CD4-positive, alpha-beta T cell (primary cell): ENCODE measurements around the gene TRMT112. TPM values are rescaled to one million over a fixed set of nuclear protein-coding genes. Genes with fewer than 3 reads are reported as not detected.

Source experiments
- ATAC-seq: fragments of 200-7000 bp; cut with Tn5 transposase; one replicate; pipeline ENCODE4 v1.10.0; 2022; ENCODE audit warnings: mild to moderate bottlenecking; ENCODE audit not compliant: poor library complexity
- CTCF ChIA-PET: fragments of 350-600 bp; sonication (Branson Sonifier 250); formaldehyde crosslinking; loops from one replicate; lab custom pipeline; 2021; ENCODE audit warnings: antibody characterized with exemption, inconsistent platforms; lab: Charles Lee
- POLR2A ChIA-PET: fragments of 350-600 bp; sonication (Branson Sonifier 250); formaldehyde crosslinking; loops from one replicate; lab custom pipeline; 2021; ENCODE audit warnings: antibody characterized with exemption, inconsistent platforms; lab: Charles Lee
- DNase-seq, 14 experiments: peaks; one replicate each; pipeline ENCODE4 v3.0.0-alpha.2; 2013 to 2020; ENCODE audit warnings: mixed read lengths in 2 of 14
- H3K27ac ChIP-seq, 2 donors: one replicate each; pipeline versions ENCODE4 v1.5.1 to v1.7.0; 2013; ENCODE audit warnings: low read length in 2 of 2, low read depth in 1 of 2, mild to moderate bottlenecking in 1 of 2
- H3K27me3 ChIP-seq, 2 experiments: 1 replicate in 1 of 2; 2 replicates in 1 of 2; pipeline versions ENCODE4 v1.6.1 to v1.7.0; 2013; ENCODE audit warnings: low read length in 2 of 2, control low read depth in 1 of 2, mild to moderate bottlenecking in 1 of 2, moderate library complexity in 1 of 2; ENCODE audit not compliant: insufficient read depth in 2 of 2, control insufficient read depth in 1 of 2
- H3K36me3 ChIP-seq: one replicate; pipeline ENCODE4 v1.6.1; 2013; ENCODE audit warnings: low read length, control low read depth; ENCODE audit not compliant: insufficient read depth
- H3K4me1 ChIP-seq: one replicate; pipeline ENCODE4 v1.6.1; 2013; ENCODE audit warnings: low read length, control low read depth; ENCODE audit not compliant: insufficient read depth
- H3K4me3 ChIP-seq: one replicate; pipeline ENCODE4 v1.5.1; 2013; ENCODE audit warnings: mild to moderate bottlenecking, low read length, moderate library complexity
- H3K9me3 ChIP-seq, 2 experiments: 1 replicate in 1 of 2; 2 replicates in 1 of 2; pipeline versions ENCODE4 v1.6.1 to v1.7.0; 2013; ENCODE audit warnings: low read length in 2 of 2, mild to moderate bottlenecking in 2 of 2, control low read depth in 1 of 2, moderate library complexity in 1 of 2; ENCODE audit not compliant: control insufficient read depth in 1 of 2, insufficient read depth in 1 of 2
- H3K27ac Mint-ChIP-seq: one replicate; pipeline ENCODE4 v1.8.0; 2020; ENCODE audit warnings: mixed read lengths
- H3K27me3 Mint-ChIP-seq: one replicate; pipeline ENCODE4 v1.8.0; 2021; ENCODE audit warnings: mixed read lengths
- H3K36me3 Mint-ChIP-seq: one replicate; pipeline ENCODE4 v1.8.0; 2021; ENCODE audit warnings: low read depth, mixed read lengths
- H3K4me1 Mint-ChIP-seq: one replicate; pipeline ENCODE4 v1.8.0; 2021; ENCODE audit warnings: low read depth, mixed read lengths
- H3K4me3 Mint-ChIP-seq: one replicate; pipeline ENCODE4 v1.8.0; 2020; ENCODE audit warnings: mild to moderate bottlenecking, mixed read lengths
- H3K9me3 Mint-ChIP-seq: one replicate; pipeline ENCODE4 v1.8.0; 2020; ENCODE audit warnings: mixed read lengths
- CTCF ChIP-seq: fragments of 200-600 bp; IDR thresholded peaks from one replicate; pipeline ENCODE4 v1.8.0; 2022; ENCODE audit warnings: antibody characterized with exemption, mild to moderate bottlenecking
- intact Hi-C, 2 experiments: fragments of 100-400 bp; cut with DNase I in 1 of 2; cut with micrococcal nuclease in 1 of 2; formaldehyde crosslinking; loops; one replicate each; pipeline versions ENCODE4 v1.15.1 to v1.9.0; 2023 to 2025; cut with DNase I, micrococcal nuclease
- total RNA-seq, 174 experiments: library from RNA in 2 of 174; stranded (reverse) in 2 of 174; gene quantifications; one replicate each; pipeline ENCODE4 v1.2.3 and lab custom pipeline; 2021 to 2026

Gene TRMT112
- total RNA-seq, 2 experiments from 2014 or later: 70.5 to 71.4 TPM

GRCh38 chr11:64337538-64338249 lies 20.3 kb upstream of the TRMT112 start:
- no peak for TF ChIP-seq CTCF
- Mint-ChIP-seq H3K4me1 (peaks cover 49% of the 10 kb centered on the region), H3K36me3 (peaks cover 35% of the 10 kb centered on the region), H3K4me3 (no peak overlapping the region), H3K27me3 (no peaks in the 10 kb centered on the region), H3K9me3 (no peaks in the 10 kb centered on the region), H3K27ac (no peak overlapping the region)
- POLR2A ChIA-PET: interaction anchor here (0.6 to 2.0 kb wide), 2 partner anchors 20 to 24 kb away, joined by 3 to 8 read pairs; partner anchors contain the start of genes PRDX5 and TRMT112
- no peak overlapping the region for H3K4me3 ChIP-seq
- CTCF ChIA-PET: no interaction called here
- no peaks in the 10 kb centered on the region for H3K9me3 ChIP-seq
- no peaks in the 10 kb centered on the region for H3K27me3 ChIP-seq
- H3K4me1 ChIP-seq: peaks cover 37% of the 10 kb centered on the region
- no peak overlapping the region for H3K27ac ChIP-seq
- intact Hi-C loops: loop anchor here in 1 of 2 experiments (1.0 kb wide), 1 partner anchor 18 kb away; no protein-coding TSS in a partner anchor
- peaks cover 24% of the 10 kb centered on the region for H3K36me3 ChIP-seq
- ATAC-seq (no peak), DNase-seq (no peak)

GRCh38 chr11:64334764-64335735 lies 17.7 kb upstream of the TRMT112 start:
- no peak for TF ChIP-seq CTCF
- intact Hi-C loops: no loop called here
- CTCF ChIA-PET: no interaction called here
- peaks cover 32% of the 10 kb centered on the region for H3K4me1 Mint-ChIP-seq
- H3K4me1 ChIP-seq: peaks cover 24% of the 10 kb centered on the region
- H3K27me3 ChIP-seq: no peaks in the 10 kb centered on the region
- no peaks in the 10 kb centered on the region for H3K27me3 Mint-ChIP-seq
- ATAC-seq (no peak), DNase-seq (peak in 2 of 14 experiments; percentile 63 to 75)
- H3K27ac ChIP-seq: no peak overlapping the region
- POLR2A ChIA-PET: no interaction called here
- no peaks in the 10 kb centered on the region for H3K9me3 Mint-ChIP-seq
- H3K36me3 Mint-ChIP-seq: peaks cover 24% of the 10 kb centered on the region
- H3K4me3 Mint-ChIP-seq: no peak overlapping the region
- H3K4me3 ChIP-seq: no peak overlapping the region
- no peak overlapping the region for H3K27ac Mint-ChIP-seq
- peaks cover 14% of the 10 kb centered on the region for H3K36me3 ChIP-seq
- no peaks in the 10 kb centered on the region for H3K9me3 ChIP-seq

- POLR2A ChIA-PET: no interaction called here
Measured at GRCh38 chr11:64333556-64333955, 16.2 kb upstream of the TRMT112 start.

More at GRCh38 chr11:64333556-64333955, 16.2 kb upstream of the TRMT112 start:
- Histone ChIP-seq H3K36me3 (peaks cover 11% of the 10 kb centered on the region), H3K27me3 (no peaks in the 10 kb centered on the region), H3K27ac (no peak overlapping the region), H3K9me3 (no peaks in the 10 kb centered on the region), H3K4me3 (no peak overlapping the region), H3K4me1 (peaks cover 10% of the 10 kb centered on the region)
- Mint-ChIP-seq H3K4me1 (peaks cover 20% of the 10 kb centered on the region), H3K27me3 (no peaks in the 10 kb centered on the region), H3K27ac (no peak overlapping the region), H3K36me3 (peaks cover 14% of the 10 kb centered on the region), H3K4me3 (no peak overlapping the region), H3K9me3 (no peaks in the 10 kb centered on the region)
- intact Hi-C loops: no loop called here
- no peak for TF ChIP-seq CTCF
- ATAC-seq: no peak
- no peak for DNase-seq
- CTCF ChIA-PET: interaction anchor here (1.7 kb wide), 1 partner anchor 9 kb away, joined by 5 read pairs; no protein-coding TSS in a partner anchor
